A549 (cell line): ENCODE measurements around the gene WT1.

ENCODE experiments used
- CHD2 ChIP-seq: fragments of 150-350 bp; IDR thresholded peaks from 2 replicates; pipeline ENCODE4 v1.6.1; 2014; ENCODE audit warnings: low read length; ENCODE audit not compliant: partially characterized antibody
- EP300 ChIP-seq, 2 experiments: fragments of >200 bp; sonication (Bioruptor Twin); formaldehyde crosslinking; IDR thresholded peaks; 2 replicates in 1 of 2; 3 replicates in 1 of 2; pipeline ENCODE4 v1.6.1; 2016 to 2017
- ESRRA ChIP-seq: fragments of 150-350 bp; IDR thresholded peaks from 2 replicates; pipeline ENCODE4 v1.6.1; 2014; ENCODE audit warnings: mild to moderate bottlenecking, low read length, borderline replicate concordance
- RARB ChIP-seq: fragments of 250-450 bp; sonication (Bioruptor Pico); IDR thresholded peaks from 2 replicates; pipeline ENCODE4 v1.8.0; 2021; ENCODE audit warnings: mild to moderate bottlenecking, moderate library complexity
- RCOR1 ChIP-seq: fragments of 150-350 bp; IDR thresholded peaks from 2 replicates; pipeline ENCODE4 v1.6.1; 2014; ENCODE audit warnings: antibody characterized with exemption, low read length, low read depth
- SMC3 ChIP-seq: fragments of >200 bp; sonication (Bioruptor Twin); formaldehyde crosslinking; IDR thresholded peaks from 3 replicates; pipeline ENCODE4 v1.6.1; 2018; ENCODE audit warnings: inconsistent platforms
- ZC3H11A ChIP-seq: fragments of 450-650 bp; IDR thresholded peaks from 2 replicates; pipeline ENCODE4 v1.6.1; 2014; ENCODE audit warnings: antibody characterized with exemption, mild to moderate bottlenecking
- ZFP36 ChIP-seq: fragments of 450-650 bp; IDR thresholded peaks from 2 replicates; pipeline ENCODE4 v1.6.1; 2014; ENCODE audit warnings: borderline replicate concordance; ENCODE audit not compliant: partially characterized antibody
- ZNF302 ChIP-seq: fragments of 250-450 bp; sonication (Bioruptor Pico); IDR thresholded peaks from 2 replicates; pipeline ENCODE4 v1.9.0; 2021; ENCODE audit warnings: inconsistent platforms, mild to moderate bottlenecking, moderate library complexity
- TF ChIP-seq, protein P1 (sequence below): fragments of >200 bp; sonication (Bioruptor Twin); formaldehyde crosslinking; IDR thresholded peaks from 3 replicates; pipeline ENCODE4 v1.5.1; 2016
- TF ChIP-seq, protein P2 (sequence below): fragments of 450-650 bp; IDR thresholded peaks from 2 replicates; pipeline ENCODE4 v1.6.1; 2014; ENCODE audit warnings: antibody characterized with exemption
- TF ChIP-seq, protein P3 (sequence below): IDR thresholded peaks from 2 replicates; pipeline ENCODE4 v1.6.1; 2012

DNA sequence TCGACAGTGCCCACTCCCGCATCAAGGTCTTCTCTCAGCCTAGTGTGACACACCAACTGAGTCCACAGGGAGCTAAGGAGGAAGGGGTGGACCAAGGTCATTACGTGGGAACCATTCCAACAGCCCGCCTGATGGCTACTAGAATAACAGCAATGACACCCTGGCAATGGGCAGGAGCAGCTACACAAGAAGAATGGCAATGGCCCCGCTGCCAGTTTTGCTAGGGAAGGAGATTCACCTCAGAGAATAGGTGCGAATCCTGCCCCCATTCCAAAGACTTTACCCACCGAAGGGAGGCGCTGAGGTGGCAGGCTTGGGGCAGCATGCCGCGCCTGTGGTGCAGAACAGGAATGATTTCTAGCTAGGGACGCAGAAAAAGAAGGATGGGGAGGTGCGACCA lies 9.1 kb downstream of the WT1 start:
- TF ChIP-seq, protein P1, sequence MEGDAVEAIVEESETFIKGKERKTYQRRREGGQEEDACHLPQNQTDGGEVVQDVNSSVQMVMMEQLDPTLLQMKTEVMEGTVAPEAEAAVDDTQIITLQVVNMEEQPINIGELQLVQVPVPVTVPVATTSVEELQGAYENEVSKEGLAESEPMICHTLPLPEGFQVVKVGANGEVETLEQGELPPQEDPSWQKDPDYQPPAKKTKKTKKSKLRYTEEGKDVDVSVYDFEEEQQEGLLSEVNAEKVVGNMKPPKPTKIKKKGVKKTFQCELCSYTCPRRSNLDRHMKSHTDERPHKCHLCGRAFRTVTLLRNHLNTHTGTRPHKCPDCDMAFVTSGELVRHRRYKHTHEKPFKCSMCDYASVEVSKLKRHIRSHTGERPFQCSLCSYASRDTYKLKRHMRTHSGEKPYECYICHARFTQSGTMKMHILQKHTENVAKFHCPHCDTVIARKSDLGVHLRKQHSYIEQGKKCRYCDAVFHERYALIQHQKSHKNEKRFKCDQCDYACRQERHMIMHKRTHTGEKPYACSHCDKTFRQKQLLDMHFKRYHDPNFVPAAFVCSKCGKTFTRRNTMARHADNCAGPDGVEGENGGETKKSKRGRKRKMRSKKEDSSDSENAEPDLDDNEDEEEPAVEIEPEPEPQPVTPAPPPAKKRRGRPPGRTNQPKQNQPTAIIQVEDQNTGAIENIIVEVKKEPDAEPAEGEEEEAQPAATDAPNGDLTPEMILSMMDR = no peak
- TF ChIP-seq, protein P2, sequence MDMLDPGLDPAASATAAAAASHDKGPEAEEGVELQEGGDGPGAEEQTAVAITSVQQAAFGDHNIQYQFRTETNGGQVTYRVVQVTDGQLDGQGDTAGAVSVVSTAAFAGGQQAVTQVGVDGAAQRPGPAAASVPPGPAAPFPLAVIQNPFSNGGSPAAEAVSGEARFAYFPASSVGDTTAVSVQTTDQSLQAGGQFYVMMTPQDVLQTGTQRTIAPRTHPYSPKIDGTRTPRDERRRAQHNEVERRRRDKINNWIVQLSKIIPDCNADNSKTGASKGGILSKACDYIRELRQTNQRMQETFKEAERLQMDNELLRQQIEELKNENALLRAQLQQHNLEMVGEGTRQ = no peak
- TF ChIP-seq SMC3 (no peak), CHD2 (no peak), ZFP36 (no peak), RCOR1 (no peak), RARB (CRISPR knock-in tag) (no peak), ESRRA (no peak), ZNF302 (CRISPR knock-in tag) (no peak), ZC3H11A (no peak), EP300 (IDR thresholded peaks at IDR 0.05) (no peak)
- TF ChIP-seq, protein P3, sequence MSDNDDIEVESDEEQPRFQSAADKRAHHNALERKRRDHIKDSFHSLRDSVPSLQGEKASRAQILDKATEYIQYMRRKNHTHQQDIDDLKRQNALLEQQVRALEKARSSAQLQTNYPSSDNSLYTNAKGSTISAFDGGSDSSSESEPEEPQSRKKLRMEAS = no peak
